Measurements from ENCODE around the gene AXIN1.

AXIN1 gene

DNA sequence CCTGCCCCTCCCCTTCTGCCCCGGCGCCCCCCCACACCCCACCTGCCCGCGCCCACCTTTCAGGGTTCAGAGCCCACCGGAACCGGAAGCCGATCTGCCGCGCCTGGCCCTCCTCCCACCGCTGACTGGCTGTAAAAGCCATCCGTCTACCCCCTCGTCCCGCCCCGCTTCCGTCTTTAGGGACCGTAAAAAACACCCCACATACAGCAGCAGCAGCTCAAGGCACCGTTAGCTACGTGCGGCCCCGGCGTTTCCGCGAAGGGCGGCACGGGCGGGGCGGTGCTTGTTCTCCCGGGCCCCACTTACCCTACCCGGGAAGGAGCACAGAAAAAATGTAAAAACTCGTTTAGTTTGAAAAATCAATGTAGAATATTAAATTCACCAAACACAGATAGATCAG is 17.9 kb upstream of the AXIN1 start, which contains the start of gene MRPL28:
Gene MRPL28 (minus strand): TSS at position 96 of the 400 bp plus-strand sequence. CDS start 320 bp downstream, outside the sequence.
- Histone ChIP-seq H3K4me3 (ENCODE audit: low read depth in 1 of 2, low read length in 1 of 2) (peak within 1 kb of the TSS; percentile 46 to 63), H3K4me1 (ENCODE audit: control insufficient read depth in 1 of 2, insufficient read depth in 1 of 2, low read depth in 1 of 2, low read length in 1 of 2) (peaks cover 16 to 20% of the 10 kb centered on the region in 2 experiments), H3K36me3 (peaks cover 84% of the 10 kb centered on the region), H3K9me3 (no peaks in the 10 kb centered on the region), H3K27me3 (peaks cover 8% of the 10 kb centered on the region), H3K27ac (peak within 1 kb of the TSS; percentile 75)
- TF ChIP-seq, protein P1, sequence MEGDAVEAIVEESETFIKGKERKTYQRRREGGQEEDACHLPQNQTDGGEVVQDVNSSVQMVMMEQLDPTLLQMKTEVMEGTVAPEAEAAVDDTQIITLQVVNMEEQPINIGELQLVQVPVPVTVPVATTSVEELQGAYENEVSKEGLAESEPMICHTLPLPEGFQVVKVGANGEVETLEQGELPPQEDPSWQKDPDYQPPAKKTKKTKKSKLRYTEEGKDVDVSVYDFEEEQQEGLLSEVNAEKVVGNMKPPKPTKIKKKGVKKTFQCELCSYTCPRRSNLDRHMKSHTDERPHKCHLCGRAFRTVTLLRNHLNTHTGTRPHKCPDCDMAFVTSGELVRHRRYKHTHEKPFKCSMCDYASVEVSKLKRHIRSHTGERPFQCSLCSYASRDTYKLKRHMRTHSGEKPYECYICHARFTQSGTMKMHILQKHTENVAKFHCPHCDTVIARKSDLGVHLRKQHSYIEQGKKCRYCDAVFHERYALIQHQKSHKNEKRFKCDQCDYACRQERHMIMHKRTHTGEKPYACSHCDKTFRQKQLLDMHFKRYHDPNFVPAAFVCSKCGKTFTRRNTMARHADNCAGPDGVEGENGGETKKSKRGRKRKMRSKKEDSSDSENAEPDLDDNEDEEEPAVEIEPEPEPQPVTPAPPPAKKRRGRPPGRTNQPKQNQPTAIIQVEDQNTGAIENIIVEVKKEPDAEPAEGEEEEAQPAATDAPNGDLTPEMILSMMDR (IDR thresholded peaks at IDR 0.05), result no peak

DNA sequence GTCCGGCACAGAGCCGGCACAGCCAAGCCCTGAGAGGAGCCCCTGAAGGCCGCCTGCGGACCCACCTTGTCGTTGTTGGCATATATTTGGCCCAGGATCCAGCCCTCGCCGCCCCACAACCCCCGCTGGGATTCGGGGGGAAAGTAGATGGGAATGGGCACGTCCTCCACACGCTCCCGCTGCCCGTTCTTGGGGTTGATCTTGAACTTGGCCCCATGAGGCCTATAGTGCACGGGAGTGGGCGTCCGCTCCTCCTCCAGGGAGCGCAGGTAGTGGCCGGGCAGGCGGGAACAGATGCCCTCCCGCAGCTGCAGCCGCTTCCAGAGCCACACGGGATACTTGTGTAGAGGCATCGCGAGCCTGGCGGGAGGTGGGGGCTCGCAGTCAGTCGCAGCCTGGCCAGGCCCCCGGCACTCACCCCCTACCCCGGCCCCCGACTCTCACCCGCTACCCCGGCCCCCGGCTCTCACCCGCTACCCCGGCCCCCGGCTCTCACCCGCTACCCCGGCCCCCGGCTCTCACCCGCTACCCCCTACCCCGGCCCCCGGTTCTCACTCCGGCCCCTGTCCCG is 17.4 kb upstream of the AXIN1 start:
- Histone ChIP-seq H3K27me3 (peaks cover 9% of the 10 kb centered on the region), H3K9me3 (no peaks in the 10 kb centered on the region), H3K27ac (peak overlapping the region; percentile 75), H3K4me1 (ENCODE audit: control insufficient read depth in 1 of 2, insufficient read depth in 1 of 2, low read depth in 1 of 2, low read length in 1 of 2) (peaks cover 16 to 20% of the 10 kb centered on the region in 2 experiments), H3K4me3 (ENCODE audit: low read depth in 1 of 2, low read length in 1 of 2) (peak overlapping the region; percentile 34 to 63), H3K36me3 (peaks cover 79% of the 10 kb centered on the region)
- TF ChIP-seq, protein P1 (IDR thresholded peaks at IDR 0.05), result no peak

DNA sequence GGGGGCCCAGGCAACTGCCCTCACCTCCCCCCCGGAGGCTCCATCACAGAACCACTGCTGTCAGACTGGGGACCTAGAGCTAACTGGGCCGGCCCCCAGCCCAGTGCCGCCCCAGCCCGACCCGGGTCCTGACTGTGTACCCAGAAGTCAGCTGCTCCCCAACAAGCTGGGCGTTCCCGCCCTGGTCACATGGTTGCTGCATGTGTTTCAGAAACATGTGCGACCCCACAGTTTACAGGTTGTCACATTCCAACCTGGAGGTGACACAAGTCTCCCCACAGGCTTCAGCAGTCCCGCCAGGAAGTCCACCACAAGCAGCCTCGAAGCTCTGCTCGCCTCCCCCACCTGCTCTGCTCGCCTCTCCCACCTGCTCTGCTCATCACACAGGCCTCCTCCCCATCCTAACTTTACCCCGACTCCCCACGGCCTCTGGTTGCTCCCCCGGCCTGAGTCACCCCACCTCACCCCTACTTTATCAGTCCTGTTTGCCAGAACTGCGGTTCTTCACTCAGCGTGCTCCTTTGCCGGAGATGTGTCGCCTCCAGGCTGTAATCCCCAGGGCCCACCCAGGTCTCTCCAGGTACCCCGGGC is 16.8 kb upstream of the AXIN1 start:
- TF ChIP-seq, protein P1 (IDR thresholded peaks at IDR 0.05), result no peak

DNA sequence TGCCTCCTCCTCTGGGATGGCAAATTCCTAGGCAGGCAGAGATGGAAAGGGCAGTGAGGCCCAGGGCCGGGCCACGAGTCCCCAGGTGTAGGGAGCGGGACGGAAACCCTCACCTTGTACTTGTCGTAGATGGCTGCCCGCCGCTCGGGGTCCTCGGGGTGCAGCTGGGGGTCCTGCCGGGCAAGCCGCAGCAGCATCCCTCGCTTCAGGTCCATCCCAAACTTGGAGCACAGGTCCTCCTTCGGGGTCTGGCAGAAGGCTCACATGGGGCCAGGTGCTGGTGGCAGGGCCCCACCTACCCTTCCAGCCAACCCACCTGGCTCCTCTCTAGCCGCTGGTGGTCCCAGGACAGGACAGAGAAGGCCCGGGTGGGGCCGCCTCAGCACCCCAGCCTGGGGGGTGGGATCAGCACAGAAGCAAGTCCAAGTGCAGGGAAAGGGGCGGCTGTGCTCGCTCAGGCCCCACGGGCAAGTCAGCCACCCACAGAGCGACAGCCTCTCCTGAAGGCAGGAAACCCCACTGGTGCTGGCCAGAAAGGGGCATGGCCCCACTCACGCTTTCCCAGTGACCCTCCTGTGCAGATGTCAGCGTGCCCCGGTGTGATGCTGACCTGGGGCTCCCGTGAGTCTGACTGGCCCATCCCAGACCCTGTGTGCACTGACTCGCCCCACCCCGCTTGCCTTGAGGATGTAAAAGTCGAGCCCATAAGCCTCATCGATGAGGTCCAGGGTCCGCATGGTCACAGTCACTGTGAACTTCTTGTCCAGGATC is 16.1 kb upstream of the AXIN1 start:
- H3K27ac ChIP-seq, result no peak overlapping the region
- H3K4me1 ChIP-seq (ENCODE audit: control insufficient read depth in 1 of 2, insufficient read depth in 1 of 2, low read depth in 1 of 2, low read length in 1 of 2), result peaks cover 16 to 20% of the 10 kb centered on the region in 2 experiments

More for the DNA sequence above, 16.8 kb upstream of the AXIN1 start:
- Histone ChIP-seq H3K4me1 (ENCODE audit: control insufficient read depth in 1 of 2, insufficient read depth in 1 of 2, low read depth in 1 of 2, low read length in 1 of 2) (peaks cover 16 to 20% of the 10 kb centered on the region in 2 experiments), H3K36me3 (peaks cover 74% of the 10 kb centered on the region), H3K27me3 (peaks cover 15% of the 10 kb centered on the region), H3K27ac (no peak overlapping the region), H3K9me3 (no peaks in the 10 kb centered on the region), H3K4me3 (ENCODE audit: low read depth in 1 of 2, low read length in 1 of 2) (peak overlapping the region; percentile 34 to 63)

DNA sequence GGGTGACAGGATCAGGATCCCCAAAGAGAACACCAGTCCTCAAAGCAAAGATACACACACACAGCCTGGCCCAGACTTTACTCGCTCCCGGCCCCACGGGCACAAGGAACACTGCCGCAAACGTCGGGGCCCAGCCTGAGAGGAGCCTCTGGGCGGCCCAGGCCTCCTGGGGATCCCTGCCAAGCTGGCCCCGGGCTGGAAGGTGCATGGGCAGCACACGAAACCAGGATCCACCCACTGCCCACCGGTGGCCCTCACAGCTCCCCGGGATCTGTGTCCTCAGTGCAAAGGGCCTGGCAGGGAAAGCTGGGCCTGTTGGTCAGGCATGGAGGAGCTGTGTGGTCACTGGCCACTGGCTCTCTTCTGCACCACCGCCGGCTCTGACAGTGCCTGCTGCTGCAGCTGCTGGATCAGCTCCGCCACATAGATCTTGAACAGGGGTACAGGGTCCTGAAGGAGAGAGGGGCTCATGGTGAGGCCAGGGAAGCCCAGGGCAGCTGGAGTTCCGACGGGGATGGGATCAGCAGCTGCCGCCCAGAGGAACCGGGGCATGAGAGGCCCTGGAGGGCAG is 14.9 kb upstream of the AXIN1 start:
- TF ChIP-seq, protein P1 (IDR thresholded peaks at IDR 0.05), result no peak

More for the DNA sequence above, 16.1 kb upstream of the AXIN1 start:
- Histone ChIP-seq H3K27me3 (peaks cover 23% of the 10 kb centered on the region), H3K9me3 (no peaks in the 10 kb centered on the region), H3K36me3 (peaks cover 66% of the 10 kb centered on the region), H3K4me3 (ENCODE audit: low read depth in 1 of 2, low read length in 1 of 2) (no peak overlapping the region)
- TF ChIP-seq, protein P1 (IDR thresholded peaks at IDR 0.05), result no peak

More for the DNA sequence above, 14.9 kb upstream of the AXIN1 start:
- no peak overlapping the region for H3K27ac ChIP-seq
- no peaks in the 10 kb centered on the region for H3K9me3 ChIP-seq
- peaks cover 16 to 21% of the 10 kb centered on the region in 2 experiments for H3K4me1 ChIP-seq (ENCODE audit: control insufficient read depth in 1 of 2, insufficient read depth in 1 of 2, low read depth in 1 of 2, low read length in 1 of 2)
- H3K4me3 ChIP-seq (ENCODE audit: low read depth in 1 of 2, low read length in 1 of 2), result no peak overlapping the region
- H3K27me3 ChIP-seq, result peaks cover 33% of the 10 kb centered on the region
- peaks cover 54% of the 10 kb centered on the region for H3K36me3 ChIP-seq
